HG03196 (cell line): ENCODE measurements around the gene LBX2.

Experiments used
- ATAC-seq: cut with Tn5 transposase; IDR thresholded peaks from one replicate; pipeline ENCODE4 v1.9.1; 2021; ENCODE audit not compliant: unreplicated experiment

Gene LBX2

GRCh38 chr2:74499267-74499939, at the start of gene LBX2:
Gene LBX2 (minus strand): TSS chr2:74499603. CDS start chr2:74499537, 66 bp downstream.
- no peak for ATAC-seq

GRCh38 chr2:74548285-74548899, 49.0 kb upstream of the LBX2 start:
- no peak for ATAC-seq

- no peak for ATAC-seq
Measured at GRCh38 chr2:74546004-74546403, 46.6 kb upstream of the LBX2 start.

GRCh38 chr2:74544634-74545033, 45.2 kb upstream of the LBX2 start:
- ATAC-seq: no peak

- no peak for ATAC-seq
Measured at GRCh38 chr2:74542978-74543377, 43.6 kb upstream of the LBX2 start.

GRCh38 chr2:74540291-74540690, 40.9 kb upstream of the LBX2 start:
- ATAC-seq: no peak

GRCh38 chr2:74538881-74539339, 39.5 kb upstream of the LBX2 start:
- no peak for ATAC-seq

- ATAC-seq: no peak
Measured at GRCh38 chr2:74537140-74537539, 37.7 kb upstream of the LBX2 start.

GRCh38 chr2:74536166-74536950, 37.0 kb upstream of the LBX2 start:
- ATAC-seq: no peak

- ATAC-seq: no peak
Measured at GRCh38 chr2:74535440-74535965, 36.1 kb upstream of the LBX2 start.

GRCh38 chr2:74534411-74534810, 35.0 kb upstream of the LBX2 start:
- ATAC-seq: no peak

- ATAC-seq: no peak
Measured at GRCh38 chr2:74533464-74533863, 34.1 kb upstream of the LBX2 start.

- ATAC-seq: no peak
Measured at GRCh38 chr2:74532222-74532621, 32.8 kb upstream of the LBX2 start.

- ATAC-seq: no peak
Measured at GRCh38 chr2:74531666-74532065, 32.3 kb upstream of the LBX2 start.

GRCh38 chr2:74530239-74531187, 31.1 kb upstream of the LBX2 start:
- ATAC-seq: peak; percentile 29

GRCh38 chr2:74529357-74530238, 30.2 kb upstream of the LBX2 start, which contains the start of the genes AUP1 and HTRA2:
Gene AUP1 (minus strand): TSS chr2:74529706. CDS start chr2:74529629, 77 bp downstream.
Gene HTRA2 (plus strand): TSS chr2:74529933. CDS start chr2:74530007, 74 bp downstream.
- peak; percentile 76 for ATAC-seq

GRCh38 chr2:74528600-74529356, 29.4 kb upstream of the LBX2 start:
- ATAC-seq: peak; percentile 7

GRCh38 chr2:74527741-74528140, 28.3 kb upstream of the LBX2 start:
- ATAC-seq: no peak
